PC-3 (cell line): ENCODE results near the gene TGFBR3.

Experiments
- EZH2 ChIP-seq: fragments of 300-600 bp; sonication (generic); IDR thresholded peaks from one replicate; pipeline ENCODE4 v1.6.1; 2017; ENCODE audit warnings: antibody characterized with exemption, mild to moderate bottlenecking, low read length; ENCODE audit not compliant: unreplicated experiment
- EZH2phosphoT487 ChIP-seq: fragments of 300-600 bp; sonication (generic); IDR thresholded peaks from 2 replicates; pipeline ENCODE4 v1.6.1; 2018; ENCODE audit warnings: mild to moderate bottlenecking, antibody characterized with exemption, low read length, borderline replicate concordance
- TF ChIP-seq, protein P1 (sequence below): fragments of 300-600 bp; sonication (generic); conservative IDR thresholded peaks from 2 replicates; pipeline ENCODE4 v1.5.1; 2017; ENCODE audit warnings: antibody characterized with exemption, low read depth, mild to moderate bottlenecking, low read length

DNA sequence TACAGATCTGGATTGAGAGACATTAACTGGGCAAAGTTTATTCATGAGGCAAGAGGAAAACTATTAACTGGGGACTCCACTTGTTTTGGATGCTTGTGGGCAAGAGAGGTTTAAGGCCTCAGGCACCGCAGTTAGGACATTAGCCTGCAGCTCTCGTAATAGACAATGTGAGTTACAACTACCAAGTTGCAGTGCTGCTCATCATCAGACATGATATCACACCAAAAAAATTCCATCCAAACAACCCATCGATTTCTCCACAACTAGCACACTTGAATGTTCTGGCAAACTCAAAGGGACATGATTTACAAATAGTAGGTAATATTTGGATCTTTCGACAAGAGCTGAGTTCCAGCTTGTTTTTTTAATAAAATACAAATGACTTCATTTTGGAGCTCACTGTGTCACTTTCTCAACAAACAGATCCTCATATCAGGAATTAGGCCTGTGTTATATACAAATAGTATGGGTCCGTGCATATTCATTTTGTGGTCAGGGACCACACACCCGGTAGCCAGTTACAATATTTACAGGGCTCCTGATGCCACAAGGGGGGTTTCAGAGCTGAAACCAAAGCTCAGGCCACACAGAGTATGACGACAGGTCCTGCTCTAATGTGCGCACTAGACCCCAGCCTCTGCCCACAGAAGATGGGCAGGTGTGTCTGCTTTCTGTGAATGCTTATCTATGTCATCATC lies 128.0 kb downstream of the TGFBR3 start:
- TF ChIP-seq EZH2 (no peak), EZH2phosphoT487 (no peak)
- TF ChIP-seq, protein P1, sequence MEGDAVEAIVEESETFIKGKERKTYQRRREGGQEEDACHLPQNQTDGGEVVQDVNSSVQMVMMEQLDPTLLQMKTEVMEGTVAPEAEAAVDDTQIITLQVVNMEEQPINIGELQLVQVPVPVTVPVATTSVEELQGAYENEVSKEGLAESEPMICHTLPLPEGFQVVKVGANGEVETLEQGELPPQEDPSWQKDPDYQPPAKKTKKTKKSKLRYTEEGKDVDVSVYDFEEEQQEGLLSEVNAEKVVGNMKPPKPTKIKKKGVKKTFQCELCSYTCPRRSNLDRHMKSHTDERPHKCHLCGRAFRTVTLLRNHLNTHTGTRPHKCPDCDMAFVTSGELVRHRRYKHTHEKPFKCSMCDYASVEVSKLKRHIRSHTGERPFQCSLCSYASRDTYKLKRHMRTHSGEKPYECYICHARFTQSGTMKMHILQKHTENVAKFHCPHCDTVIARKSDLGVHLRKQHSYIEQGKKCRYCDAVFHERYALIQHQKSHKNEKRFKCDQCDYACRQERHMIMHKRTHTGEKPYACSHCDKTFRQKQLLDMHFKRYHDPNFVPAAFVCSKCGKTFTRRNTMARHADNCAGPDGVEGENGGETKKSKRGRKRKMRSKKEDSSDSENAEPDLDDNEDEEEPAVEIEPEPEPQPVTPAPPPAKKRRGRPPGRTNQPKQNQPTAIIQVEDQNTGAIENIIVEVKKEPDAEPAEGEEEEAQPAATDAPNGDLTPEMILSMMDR: no peak
